Sigmoid colon (tissue), 7 donors: ENCODE data around the gene GTF3C5. TPM values are rescaled to one million over a fixed set of nuclear protein-coding genes. Genes with fewer than 3 reads are reported as not detected.

Source experiments
- DNase-seq: peaks from one replicate; pipeline ENCODE4 v3.0.0-alpha.2; 2019
- H3K27ac ChIP-seq, 4 donors: fragments of 200-600 bp; sonication (generic); one replicate each; pipeline ENCODE4 v1.5.1; 2016 to 2019; ENCODE audit warnings: mild to moderate bottlenecking in 1 of 4
- H3K27me3 ChIP-seq, 3 donors: fragments of 200-600 bp; sonication (generic); one replicate each; pipeline ENCODE4 v1.5.1; 2019; ENCODE audit warnings: mild to moderate bottlenecking in 1 of 3
- H3K36me3 ChIP-seq, 4 donors: fragments of 200-600 bp; sonication (generic); one replicate each; pipeline ENCODE4 v1.5.1; 2016 to 2019
- H3K4me1 ChIP-seq, 4 donors: fragments of 200-600 bp; sonication (generic); one replicate each; pipeline ENCODE4 v1.5.1; 2017 to 2019
- H3K4me3 ChIP-seq, 4 donors: fragments of 200-600 bp; sonication (generic); one replicate each; pipeline ENCODE4 v1.5.1; 2017 to 2019; ENCODE audit warnings: mild to moderate bottlenecking in 2 of 4, moderate library complexity in 1 of 4
- H3K9me3 ChIP-seq, 4 donors: fragments of 200-600 bp in 3 of 4; sonication (generic) in 3 of 4; one replicate each; pipeline versions ENCODE4 v1.5.1 to v1.6.1; 2013 to 2019
- EP300 ChIP-seq, 4 donors: sonication (generic); formaldehyde crosslinking; IDR thresholded peaks; one replicate each; pipeline ENCODE4 v1.6.1; 2017; ENCODE audit warnings: antibody characterized with exemption in 4 of 4
- POLR2A ChIP-seq, 2 donors: fragments of 450-650 bp; IDR thresholded peaks; one replicate each; pipeline ENCODE4 v1.6.1; 2016; ENCODE audit warnings: antibody characterized with exemption in 2 of 2, mild to moderate bottlenecking in 2 of 2, moderate library complexity in 2 of 2
- POLR2AphosphoS5 ChIP-seq, 4 donors: sonication (generic); formaldehyde crosslinking; IDR thresholded peaks; one replicate each; pipeline ENCODE4 v1.6.1; 2017; ENCODE audit warnings: antibody characterized with exemption in 4 of 4
- WGBS, 2 donors: extraction: QIAGEN DNeasy Blood & Tissue Kit; methylation state at CpG; one replicate each; pipeline ENCODE4 v1.1.7; 2013; 5-methylcytosine and 5-hydroxymethylcytosine counted together
- intact Hi-C: fragments of 100-400 bp; cut with DNase I; formaldehyde crosslinking; loops from one replicate; pipeline ENCODE4 v1.15.1; 2023
- polyA plus RNA-seq, 3 donors: library from polyadenylated mRNA; stranded (reverse); fragments of 200-250 nt; gene quantifications; one replicate each; pipeline ENCODE4 v1.2.3, GENCODE V29; 2013
- total RNA-seq, 4 donors: library from RNA; depleted of rRNA; stranded (reverse); fragments of >200 nt; gene quantifications; one replicate each; pipeline ENCODE4 v1.1.0, GENCODE V29; 2016
- TF ChIP-seq, protein P1 (sequence below), 4 experiments: fragments of 450-650 bp in 3 of 4; fragments of 200-600 bp in 1 of 4; IDR thresholded peaks; one replicate each; pipeline ENCODE4 v1.5.1; 2016 to 2019; ENCODE audit warnings: antibody characterized with exemption in 4 of 4, mild to moderate bottlenecking in 3 of 4, moderate library complexity in 2 of 4
- donor health status: healthy with polysubstance abuse.
- donor health status: Bipolar disorder and iron deficiency.
- donor health status: healthy.

The GTF3C5 gene, protein sequence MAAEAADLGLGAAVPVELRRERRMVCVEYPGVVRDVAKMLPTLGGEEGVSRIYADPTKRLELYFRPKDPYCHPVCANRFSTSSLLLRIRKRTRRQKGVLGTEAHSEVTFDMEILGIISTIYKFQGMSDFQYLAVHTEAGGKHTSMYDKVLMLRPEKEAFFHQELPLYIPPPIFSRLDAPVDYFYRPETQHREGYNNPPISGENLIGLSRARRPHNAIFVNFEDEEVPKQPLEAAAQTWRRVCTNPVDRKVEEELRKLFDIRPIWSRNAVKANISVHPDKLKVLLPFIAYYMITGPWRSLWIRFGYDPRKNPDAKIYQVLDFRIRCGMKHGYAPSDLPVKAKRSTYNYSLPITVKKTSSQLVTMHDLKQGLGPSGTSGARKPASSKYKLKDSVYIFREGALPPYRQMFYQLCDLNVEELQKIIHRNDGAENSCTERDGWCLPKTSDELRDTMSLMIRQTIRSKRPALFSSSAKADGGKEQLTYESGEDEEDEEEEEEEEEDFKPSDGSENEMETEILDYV
- total RNA-seq = 10 to 100 TPM; 42.0 to 49.6 (median 47.2) TPM
- polyA plus RNA-seq = 10 to 100 TPM; 25.8 to 52.7 (median 28.7) TPM

DNA sequence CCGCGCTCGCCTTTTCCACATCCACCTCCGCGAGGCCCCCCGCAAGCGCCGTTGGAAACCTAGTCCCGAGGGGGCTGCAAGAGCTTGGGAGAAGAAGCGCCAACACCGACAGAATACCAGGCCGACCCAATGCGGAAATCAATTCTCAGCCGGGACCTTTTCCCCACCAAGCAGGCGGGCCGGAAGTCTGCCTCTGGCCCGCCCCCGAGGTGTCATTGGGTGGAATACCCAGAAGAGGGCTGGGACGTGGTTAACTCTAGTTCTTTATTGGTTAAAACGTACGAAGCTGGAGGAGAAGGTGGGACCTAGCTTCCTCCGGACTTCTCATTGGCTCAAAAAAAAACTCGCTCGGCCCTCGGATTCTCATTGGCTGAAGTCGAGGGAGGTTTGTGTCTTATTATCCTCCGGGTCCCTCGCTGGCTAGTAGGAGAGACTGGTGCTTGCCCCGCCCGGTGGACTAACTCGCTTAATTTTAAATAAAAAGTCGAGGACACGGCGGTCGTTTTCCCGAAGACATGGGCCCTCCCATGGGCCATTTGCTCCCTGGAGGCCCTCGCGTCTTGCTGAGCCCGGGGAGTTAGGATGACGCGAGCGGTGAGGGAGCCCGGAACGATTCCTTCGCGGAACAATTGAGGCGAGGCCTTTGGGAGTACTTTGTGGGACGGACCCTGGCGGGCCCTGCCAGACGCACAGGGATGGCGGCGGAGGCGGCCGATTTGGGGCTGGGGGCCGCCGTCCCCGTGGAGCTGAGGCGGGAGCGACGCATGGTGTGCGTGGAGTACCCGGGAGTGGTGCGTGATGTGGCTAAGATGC, at the start of gene GTF3C5:
GTF3C5 (plus strand) TSS at position 681 of the 813 bp plus-strand sequence; CDS start at position 696, 15 bp downstream.
- TF ChIP-seq POLR2A (IDR thresholded peaks at IDR 0.05) (peak; percentile 30 to 76), EP300 (IDR thresholded peaks at IDR 0.05) (no peak), POLR2AphosphoS5 (IDR thresholded peaks at IDR 0.05) (peak; percentile 66 to 81 (median 72))
- TF ChIP-seq, protein P1, sequence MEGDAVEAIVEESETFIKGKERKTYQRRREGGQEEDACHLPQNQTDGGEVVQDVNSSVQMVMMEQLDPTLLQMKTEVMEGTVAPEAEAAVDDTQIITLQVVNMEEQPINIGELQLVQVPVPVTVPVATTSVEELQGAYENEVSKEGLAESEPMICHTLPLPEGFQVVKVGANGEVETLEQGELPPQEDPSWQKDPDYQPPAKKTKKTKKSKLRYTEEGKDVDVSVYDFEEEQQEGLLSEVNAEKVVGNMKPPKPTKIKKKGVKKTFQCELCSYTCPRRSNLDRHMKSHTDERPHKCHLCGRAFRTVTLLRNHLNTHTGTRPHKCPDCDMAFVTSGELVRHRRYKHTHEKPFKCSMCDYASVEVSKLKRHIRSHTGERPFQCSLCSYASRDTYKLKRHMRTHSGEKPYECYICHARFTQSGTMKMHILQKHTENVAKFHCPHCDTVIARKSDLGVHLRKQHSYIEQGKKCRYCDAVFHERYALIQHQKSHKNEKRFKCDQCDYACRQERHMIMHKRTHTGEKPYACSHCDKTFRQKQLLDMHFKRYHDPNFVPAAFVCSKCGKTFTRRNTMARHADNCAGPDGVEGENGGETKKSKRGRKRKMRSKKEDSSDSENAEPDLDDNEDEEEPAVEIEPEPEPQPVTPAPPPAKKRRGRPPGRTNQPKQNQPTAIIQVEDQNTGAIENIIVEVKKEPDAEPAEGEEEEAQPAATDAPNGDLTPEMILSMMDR (IDR thresholded peaks at IDR 0.05) = peak in 1 of 4 experiments; percentile 16
- peaks cover 0 to 6% (median 0%) of the 10 kb centered on the region in 4 donors for H3K36me3 ChIP-seq
- DNase-seq = peak; percentile 96
- intact Hi-C loops = loop anchor here (2.0 to 5.0 kb wide), 2 partner anchors 88 to 114 kb away; partner anchors contain the start of gene TSC1
- peak within 1 kb of the TSS; percentile 72 to 97 (median 88) for H3K4me3 ChIP-seq
- peak within 1 kb of the TSS; percentile 87 to 91 (median 90) for H3K27ac ChIP-seq
- 0% methylated on average over 63 of the region's 63 CpGs for WGBS, 2 donors
- H3K27me3 ChIP-seq = no peaks in the 10 kb centered on the region
- H3K9me3 ChIP-seq = no peaks in the 10 kb centered on the region
- H3K4me1 ChIP-seq = peaks cover 0 to 41% (median 33%) of the 10 kb centered on the region in 4 donors

DNA sequence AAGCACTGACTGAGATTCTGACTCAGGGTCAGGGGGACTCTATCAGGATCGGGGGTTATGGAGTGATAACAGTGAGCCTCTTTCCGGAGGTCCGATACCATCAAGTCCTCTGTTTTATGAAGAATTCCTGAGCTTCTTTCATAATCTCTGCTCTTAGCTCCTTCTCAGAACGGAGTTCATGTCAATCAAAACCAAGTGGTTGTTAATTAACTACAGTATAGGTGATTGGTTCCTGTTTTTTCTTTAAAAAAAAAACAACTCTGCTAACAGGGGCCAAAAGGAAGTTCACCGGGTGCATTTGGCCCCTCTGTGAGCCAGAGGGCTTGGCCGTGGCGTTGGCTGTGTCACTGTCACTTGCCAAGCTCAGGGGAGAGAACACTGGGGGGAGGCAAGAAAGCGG, 48.3 kb upstream of the GTF3C5 start:
- TF ChIP-seq POLR2AphosphoS5 (IDR thresholded peaks at IDR 0.05) (no peak), EP300 (IDR thresholded peaks at IDR 0.05) (no peak), POLR2A (IDR thresholded peaks at IDR 0.05) (no peak)
- TF ChIP-seq, protein P1 (IDR thresholded peaks at IDR 0.05) = no peak
- Histone ChIP-seq H3K27ac (no peak overlapping the region), H3K4me3 (no peak overlapping the region), H3K9me3 (no peaks in the 10 kb centered on the region), H3K4me1 (no peaks in the 10 kb centered on the region), H3K36me3 (no peaks in the 10 kb centered on the region), H3K27me3 (peaks cover 0 to 72% (median 28%) of the 10 kb centered on the region in 3 donors)
- no peak for DNase-seq
- intact Hi-C loops = no loop called here
- 13 to 36% methylated on average over 8 of the region's 8 CpGs for WGBS, 2 donors

DNA sequence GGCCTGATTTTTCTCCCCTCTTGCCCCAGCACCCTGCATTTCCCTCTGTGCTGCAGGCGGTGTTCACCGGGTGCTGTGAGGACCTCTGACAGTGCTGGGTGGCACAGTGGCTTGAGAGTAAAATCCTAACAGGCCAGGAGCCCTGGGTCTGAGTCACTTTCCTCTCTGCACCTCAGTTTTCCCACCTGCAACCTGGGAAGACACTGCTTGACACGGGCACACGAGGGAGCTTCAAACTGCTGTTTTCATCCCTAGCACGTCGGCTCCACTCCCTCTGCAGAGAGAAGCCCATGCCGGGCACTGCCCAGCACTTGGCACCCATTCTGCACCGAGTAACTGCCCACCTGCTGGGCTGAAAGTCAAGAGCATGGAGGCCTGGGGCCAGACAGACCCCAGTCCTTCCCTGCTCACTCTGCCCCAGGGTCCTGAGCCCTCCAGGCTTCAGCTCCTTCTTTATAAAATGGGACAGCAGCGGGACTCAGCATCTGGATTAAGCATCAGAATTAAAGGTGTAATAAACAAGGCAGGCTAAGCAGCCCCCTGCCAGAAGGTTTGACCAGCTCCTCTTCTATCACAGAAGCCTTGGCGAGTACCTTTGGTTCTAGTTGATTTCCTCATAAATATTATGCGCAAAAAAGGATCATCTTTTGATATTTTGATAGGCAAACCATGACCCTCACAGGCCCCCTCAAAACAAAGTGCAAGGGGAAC, 47.2 kb upstream of the GTF3C5 start:
- 82 to 85% methylated on average over 11 of the region's 11 CpGs for WGBS, 2 donors
- H3K27me3 ChIP-seq = peaks cover 0 to 60% (median 16%) of the 10 kb centered on the region in 3 donors

More for the DNA sequence above, 47.2 kb upstream of the GTF3C5 start:
- Histone ChIP-seq H3K4me1 (no peaks in the 10 kb centered on the region), H3K36me3 (no peaks in the 10 kb centered on the region), H3K27ac (no peak overlapping the region), H3K9me3 (no peaks in the 10 kb centered on the region), H3K4me3 (no peak overlapping the region)
- no peak for TF ChIP-seq EP300 (IDR thresholded peaks at IDR 0.05)
- no peak for TF ChIP-seq POLR2A (IDR thresholded peaks at IDR 0.05)
- TF ChIP-seq POLR2AphosphoS5 (IDR thresholded peaks at IDR 0.05) = no peak
- TF ChIP-seq, protein P1 (IDR thresholded peaks at IDR 0.05) = no peak
- no peak for DNase-seq
- intact Hi-C loops = no loop called here
